GM19193 (cell line): Measurements from ENCODE around the gene RADIL.

ENCODE experiments used
- POLR2A ChIP-seq: IDR thresholded peaks from 4 replicates; pipeline ENCODE4 v1.6.1; 2011; ENCODE audit not compliant: insufficient read depth, insufficient read length; ENCODE audit errors: extremely low read depth

The RADIL gene

GRCh38 chr7:4787947-4788626 lies 95.4 kb downstream of the RADIL start:
- TF ChIP-seq POLR2A, result no peak

GRCh38 chr7:4787541-4787940 lies 96.0 kb downstream of the RADIL start:
- no peak for TF ChIP-seq POLR2A

GRCh38 chr7:4786015-4786414 lies 97.5 kb downstream of the RADIL start:
- TF ChIP-seq POLR2A, result no peak

GRCh38 chr7:4785371-4785770 lies 98.1 kb downstream of the RADIL start:
- no peak for TF ChIP-seq POLR2A

GRCh38 chr7:4784799-4785198 lies 98.7 kb downstream of the RADIL start:
- TF ChIP-seq POLR2A, result no peak

- TF ChIP-seq POLR2A, result no peak
Observed at GRCh38 chr7:4783762-4784351, 99.7 kb downstream of the RADIL start.

DNA sequence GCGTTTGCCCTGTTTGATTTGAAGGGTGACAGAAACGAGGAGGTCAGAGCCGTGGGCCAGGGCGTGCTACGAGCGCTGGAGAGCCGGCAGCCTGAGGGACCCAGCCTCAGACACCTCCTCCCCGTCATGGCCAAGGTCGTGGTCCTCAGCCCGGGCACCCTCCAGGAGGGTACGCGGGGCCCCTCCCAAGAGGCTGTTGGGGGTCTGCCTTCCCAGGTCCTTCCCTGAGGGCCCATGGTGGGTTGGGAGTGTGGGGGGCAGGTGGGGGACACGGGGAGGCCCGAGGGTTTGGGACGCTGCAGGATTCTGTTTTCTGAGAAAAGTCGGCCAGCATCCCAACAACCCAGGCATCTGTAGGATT lies 100.2 kb downstream of the RADIL start:
- no peak for TF ChIP-seq POLR2A

GRCh38 chr7:4782333-4783291 lies 100.9 kb downstream of the RADIL start:
- TF ChIP-seq POLR2A, result no peak

- no peak for TF ChIP-seq POLR2A
Observed at GRCh38 chr7:4781366-4782069, 102.0 kb downstream of the RADIL start.

DNA sequence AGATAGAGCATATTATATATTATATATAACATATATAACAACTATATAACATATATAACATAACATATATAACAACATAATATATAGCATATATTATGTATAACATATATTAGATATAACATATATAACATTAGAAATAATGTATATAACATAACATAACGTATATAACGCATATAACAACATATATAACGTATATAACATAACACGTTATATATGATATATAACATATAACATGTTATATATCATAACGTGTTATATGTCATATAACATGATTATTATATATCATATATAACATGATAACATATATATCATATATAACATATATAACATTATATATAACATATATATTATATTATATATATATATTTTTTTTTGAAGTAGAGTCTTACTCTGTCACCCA lies 104.4 kb downstream of the RADIL start:
- no peak for TF ChIP-seq POLR2A

DNA sequence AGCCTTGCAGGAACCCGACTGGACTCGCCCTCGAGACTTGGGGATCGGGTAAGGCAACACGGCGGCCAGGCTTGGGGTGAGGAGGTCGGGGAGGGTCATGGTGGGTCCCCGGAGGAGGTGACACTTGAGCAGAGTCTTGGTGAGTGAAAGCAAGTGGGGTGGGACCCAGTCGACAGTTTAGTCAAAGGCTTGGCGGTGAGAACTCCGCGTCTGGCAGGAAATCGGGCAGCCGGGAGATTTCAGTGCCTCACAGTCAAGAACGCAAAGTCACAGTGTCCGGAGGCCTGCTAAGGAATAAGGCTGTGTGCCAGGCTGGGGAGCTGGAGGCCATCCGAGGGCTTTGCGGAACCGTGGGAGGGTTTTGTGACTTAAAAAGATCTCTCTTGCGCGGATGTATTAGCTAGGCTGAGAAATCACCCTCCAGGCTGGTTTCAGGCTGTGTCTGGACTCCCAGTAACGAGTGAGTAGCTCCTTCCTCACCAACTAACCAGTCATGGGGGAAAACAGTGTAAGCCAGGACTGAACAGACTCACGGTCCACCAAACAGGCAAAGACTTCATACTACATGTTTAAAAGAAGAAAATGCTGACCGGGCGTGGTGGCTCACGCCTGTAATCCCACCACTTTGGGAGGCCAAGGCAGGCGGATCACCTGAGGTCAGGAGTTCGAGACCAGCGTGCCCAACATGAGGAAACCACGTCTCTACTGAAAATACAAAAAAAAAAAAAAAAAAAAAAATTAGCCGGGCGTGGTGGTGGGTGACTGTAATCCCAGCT lies 107.5 kb downstream of the RADIL start:
- TF ChIP-seq POLR2A, result no peak

DNA sequence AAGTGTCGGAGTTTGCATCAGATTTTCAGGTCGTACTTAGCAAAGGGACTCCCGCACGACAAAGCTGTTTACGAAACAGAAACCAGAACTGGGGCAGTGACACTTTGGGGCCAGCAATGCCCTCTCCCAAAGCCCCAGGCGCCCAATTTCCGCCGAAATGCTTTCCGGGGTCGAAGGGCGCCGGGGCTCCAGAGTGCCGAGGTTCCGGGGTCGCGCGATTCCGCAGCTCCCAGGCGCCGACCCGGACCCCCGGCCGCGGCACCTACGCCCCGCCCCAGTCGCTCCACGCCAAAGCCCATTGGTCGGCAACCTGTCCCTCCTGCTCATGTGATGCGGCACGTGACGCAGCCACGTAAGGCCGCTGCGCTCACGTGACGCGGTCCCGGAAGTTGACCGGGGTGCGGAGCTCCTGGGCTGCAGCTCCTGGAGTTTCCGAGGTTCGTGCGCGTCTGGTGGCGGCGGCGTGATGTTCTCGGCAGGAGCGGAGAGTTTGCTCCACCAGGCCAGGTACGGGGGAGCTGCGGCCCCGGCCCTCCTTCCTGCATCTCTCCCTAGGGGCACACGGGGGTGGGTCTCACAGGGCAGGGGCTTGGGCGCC lies 108.2 kb downstream of the RADIL start, which contains the start of gene AP5Z1:
Gene AP5Z1, plus strand, starts transcription at position 374 of the 598 bp plus-strand sequence. Its CDS starts 93 bp downstream, at position 467.
- peak; percentile 94 for TF ChIP-seq POLR2A

GRCh38 chr7:4774658-4775249 lies 108.8 kb downstream of the RADIL start:
- TF ChIP-seq POLR2A, result no peak
